PFSK-1 (cell line): ENCODE results near the gene RAB19.

Source experiments
- FOXP2 ChIP-seq: optimal IDR thresholded peaks from 2 replicates; pipeline ENCODE3; 2011; ENCODE audit warnings: borderline replicate concordance, control low read depth, inconsistent platforms; ENCODE audit not compliant: insufficient read depth; ENCODE audit errors: extremely low read length, extremely low read depth
- POLR2AphosphoS5 ChIP-seq: IDR thresholded peaks from 2 replicates; pipeline ENCODE4 v1.6.1; 2012; ENCODE audit warnings: low read depth, mild to moderate bottlenecking, control low read depth, low read length, moderate library complexity
- TF ChIP-seq, protein P1 (sequence below), 2 experiments: IDR thresholded peaks; 2 replicates each; pipeline versions ENCODE4 v1.6.1 to v1.8.0; 2011 to 2012; ENCODE audit warnings: low read depth in 2 of 2, low read length in 2 of 2, control low read depth in 1 of 2, inconsistent platforms in 1 of 2, mild to moderate bottlenecking in 1 of 2, moderate library complexity in 1 of 2; ENCODE audit not compliant: insufficient read depth in 1 of 2

DNA sequence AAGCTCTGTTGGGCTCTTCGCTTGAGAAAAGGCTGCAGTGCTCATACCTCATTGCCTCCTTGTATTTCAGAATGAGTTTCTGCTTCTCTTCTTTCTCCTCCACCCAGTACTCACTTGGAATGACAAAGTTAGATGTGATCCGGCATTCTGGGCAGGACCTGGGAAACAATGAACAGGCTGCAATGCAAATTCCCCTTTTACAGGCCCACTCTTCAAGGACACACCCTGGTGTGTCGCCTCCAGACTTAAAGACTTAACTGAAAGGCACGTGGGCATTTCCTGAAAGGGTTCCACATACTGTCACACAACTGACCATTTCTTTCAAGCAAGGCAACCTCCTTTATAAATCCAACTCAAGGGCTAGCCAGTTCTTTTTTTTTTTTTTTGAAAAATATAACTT, 51.9 kb downstream of the RAB19 start:
- TF ChIP-seq, protein P1, sequence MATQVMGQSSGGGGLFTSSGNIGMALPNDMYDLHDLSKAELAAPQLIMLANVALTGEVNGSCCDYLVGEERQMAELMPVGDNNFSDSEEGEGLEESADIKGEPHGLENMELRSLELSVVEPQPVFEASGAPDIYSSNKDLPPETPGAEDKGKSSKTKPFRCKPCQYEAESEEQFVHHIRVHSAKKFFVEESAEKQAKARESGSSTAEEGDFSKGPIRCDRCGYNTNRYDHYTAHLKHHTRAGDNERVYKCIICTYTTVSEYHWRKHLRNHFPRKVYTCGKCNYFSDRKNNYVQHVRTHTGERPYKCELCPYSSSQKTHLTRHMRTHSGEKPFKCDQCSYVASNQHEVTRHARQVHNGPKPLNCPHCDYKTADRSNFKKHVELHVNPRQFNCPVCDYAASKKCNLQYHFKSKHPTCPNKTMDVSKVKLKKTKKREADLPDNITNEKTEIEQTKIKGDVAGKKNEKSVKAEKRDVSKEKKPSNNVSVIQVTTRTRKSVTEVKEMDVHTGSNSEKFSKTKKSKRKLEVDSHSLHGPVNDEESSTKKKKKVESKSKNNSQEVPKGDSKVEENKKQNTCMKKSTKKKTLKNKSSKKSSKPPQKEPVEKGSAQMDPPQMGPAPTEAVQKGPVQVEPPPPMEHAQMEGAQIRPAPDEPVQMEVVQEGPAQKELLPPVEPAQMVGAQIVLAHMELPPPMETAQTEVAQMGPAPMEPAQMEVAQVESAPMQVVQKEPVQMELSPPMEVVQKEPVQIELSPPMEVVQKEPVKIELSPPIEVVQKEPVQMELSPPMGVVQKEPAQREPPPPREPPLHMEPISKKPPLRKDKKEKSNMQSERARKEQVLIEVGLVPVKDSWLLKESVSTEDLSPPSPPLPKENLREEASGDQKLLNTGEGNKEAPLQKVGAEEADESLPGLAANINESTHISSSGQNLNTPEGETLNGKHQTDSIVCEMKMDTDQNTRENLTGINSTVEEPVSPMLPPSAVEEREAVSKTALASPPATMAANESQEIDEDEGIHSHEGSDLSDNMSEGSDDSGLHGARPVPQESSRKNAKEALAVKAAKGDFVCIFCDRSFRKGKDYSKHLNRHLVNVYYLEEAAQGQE (IDR thresholded peaks at IDR 0.05; ENCODE audit: insufficient read depth in 1 of 2, low read depth in 2 of 2, low read length in 2 of 2) = no peak
- TF ChIP-seq POLR2AphosphoS5 (no peak), FOXP2 (no peak)
